CD4-positive, alpha-beta T cell treated with Interleukin-17A for 4 hours (primary cell): ENCODE results near the gene PAFAH2.

Experiments
- DNase-seq: peaks from one replicate; pipeline ENCODE4 v3.0.0-alpha.2; 2020; ENCODE audit warnings: mixed read lengths

The PAFAH2 gene

DNA sequence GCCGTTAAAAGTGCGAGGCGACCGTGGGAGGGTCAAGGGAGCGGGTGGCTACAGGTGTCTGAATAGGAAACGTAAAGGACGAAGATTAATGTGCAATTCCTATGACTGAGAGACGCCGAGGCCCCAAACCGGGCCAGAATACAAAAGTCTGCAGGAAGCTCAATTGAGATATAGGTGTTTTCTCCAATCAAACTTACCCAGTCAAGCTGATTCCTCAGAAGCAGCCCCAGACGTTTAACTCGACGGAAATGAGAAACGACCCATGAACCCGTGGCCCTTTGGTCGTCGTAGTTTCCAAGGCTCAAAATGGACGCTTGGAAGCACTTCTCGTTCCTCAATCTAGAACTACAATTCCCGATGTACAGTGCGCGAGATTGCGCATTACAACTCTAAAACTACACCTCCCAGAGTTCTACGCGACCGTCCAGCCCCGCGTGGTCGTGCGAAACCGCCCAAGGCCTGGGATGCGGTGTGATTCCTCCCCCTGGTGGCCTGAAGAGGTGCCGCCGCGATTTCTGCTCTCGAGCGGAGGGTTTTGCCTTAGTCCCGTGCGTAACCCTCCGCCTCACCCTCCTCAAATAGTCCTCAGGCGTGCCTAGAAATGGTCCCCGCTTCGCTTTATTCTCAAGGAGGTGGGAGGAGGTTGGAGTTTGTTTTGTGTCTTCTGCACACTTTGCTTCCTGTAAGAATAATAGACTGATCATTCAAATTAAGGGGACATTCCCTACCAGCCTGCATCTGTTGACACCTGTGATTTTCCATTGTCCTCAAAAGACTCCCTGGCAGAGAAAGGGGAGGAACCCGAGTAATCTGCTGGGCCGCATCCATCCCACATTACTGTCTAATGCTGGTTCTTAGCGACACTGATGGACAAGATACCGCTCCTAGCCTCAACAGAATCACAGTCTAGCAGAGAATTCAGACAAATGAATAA is at the start of gene PAFAH2:
PAFAH2 (minus strand) TSS at position 236 of the 934 bp plus-strand sequence. CDS start 7,247 bp downstream, outside the sequence.
- DNase-seq = peak; percentile 96

DNA sequence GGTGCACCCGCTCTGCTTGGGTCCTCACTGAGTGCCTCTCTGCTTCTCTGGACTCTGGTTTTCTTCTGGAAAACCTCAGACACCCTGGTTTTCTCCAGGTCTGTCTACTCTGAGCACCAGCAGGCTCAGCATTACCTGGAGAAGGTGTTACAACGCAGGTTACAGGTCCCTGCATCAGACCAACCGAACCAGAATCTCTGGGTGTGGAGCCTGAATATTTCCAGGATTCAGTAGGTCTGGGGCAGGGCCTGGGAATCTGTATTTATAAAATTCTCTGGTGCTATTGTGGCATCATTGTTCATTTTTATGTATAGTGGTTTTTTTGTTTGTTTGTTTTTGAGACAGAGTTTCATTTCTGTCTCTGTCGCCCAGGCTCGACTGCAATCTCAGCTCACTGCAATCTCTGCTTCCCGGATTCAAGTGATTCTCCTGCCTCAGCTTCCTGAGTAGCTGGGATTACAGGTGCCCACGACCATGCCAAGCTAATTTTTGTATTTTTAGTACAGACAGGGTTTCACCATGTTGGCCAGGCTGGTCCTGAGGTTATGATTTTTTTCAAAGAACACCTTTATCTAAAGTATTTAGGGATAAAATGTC is 49.5 kb upstream of the PAFAH2 start:
- DNase-seq = no peak

DNA sequence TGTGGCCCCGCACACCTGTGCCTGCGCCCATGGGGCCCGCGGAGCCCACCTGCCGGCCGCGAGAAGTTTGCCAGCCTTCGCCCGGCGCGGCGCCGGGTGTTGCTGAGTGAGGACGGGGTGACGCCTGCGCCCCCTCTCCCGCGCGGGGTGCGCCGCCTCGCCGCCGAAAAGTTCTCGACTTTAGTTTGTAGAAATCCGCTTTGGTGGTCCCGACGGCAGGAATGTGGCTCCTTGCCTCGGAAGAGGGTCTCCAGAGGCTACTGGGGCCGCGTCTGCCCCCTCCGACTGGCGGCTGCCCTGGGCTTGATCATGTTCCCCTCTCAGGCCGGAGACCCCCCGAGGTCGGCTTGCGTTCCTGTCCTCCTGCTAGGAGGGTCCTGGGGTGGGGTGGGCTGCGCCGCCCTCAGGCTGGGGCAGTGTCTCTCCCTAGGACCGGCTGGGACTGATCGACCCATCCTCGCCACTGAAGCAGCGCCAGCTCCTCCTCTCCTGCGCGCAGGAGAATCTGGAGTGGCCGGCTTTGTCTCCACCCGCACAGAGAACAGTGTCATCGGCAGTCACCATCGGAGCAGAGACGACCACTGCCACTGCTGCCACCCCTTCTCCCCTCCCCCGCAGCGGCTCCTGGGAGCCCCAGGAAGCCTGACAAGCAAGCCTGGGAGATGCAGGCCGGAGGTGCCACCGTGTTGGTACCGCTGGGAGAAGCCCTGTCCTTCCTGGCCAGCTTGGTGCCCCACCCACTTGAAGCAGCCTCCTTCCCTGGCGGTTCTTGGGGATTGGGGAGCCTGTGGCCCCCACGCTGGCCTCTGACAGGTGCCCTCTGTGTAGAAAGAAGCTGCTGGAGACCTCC is 48.6 kb upstream of the PAFAH2 start:
- no peak for DNase-seq

DNA sequence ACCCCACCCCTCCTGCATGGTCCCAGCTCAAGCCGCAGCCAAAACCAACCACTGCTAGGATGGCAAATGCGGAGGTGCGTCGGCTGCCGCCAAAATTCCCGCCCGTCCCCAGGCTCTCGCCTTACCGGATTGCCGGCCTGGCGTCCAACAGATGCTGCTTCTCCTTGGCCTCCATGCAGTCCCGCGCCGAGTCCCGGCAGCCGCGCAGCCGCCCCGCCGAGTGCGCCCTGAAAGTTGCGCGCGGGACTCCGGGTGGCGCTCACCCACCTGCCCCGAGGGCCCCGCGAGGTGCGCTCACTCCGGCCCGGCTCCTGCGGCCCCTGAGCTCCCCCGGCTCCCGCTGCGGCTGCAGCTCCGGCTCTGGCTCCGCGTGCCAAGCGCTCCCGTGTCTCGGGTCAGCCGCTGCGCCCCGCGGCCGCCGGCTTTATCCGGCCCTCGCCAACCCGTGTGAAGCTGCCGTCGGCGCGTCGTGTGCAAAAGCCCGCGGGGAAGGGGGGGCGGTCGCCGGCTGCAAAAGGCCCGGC is 47.9 kb upstream of the PAFAH2 start, which contains the start of gene SLC30A2:
SLC30A2 (minus strand) TSS at position 397 of the 524 bp plus-strand sequence; CDS start at position 175, 222 bp downstream.
- no peak for DNase-seq

DNA sequence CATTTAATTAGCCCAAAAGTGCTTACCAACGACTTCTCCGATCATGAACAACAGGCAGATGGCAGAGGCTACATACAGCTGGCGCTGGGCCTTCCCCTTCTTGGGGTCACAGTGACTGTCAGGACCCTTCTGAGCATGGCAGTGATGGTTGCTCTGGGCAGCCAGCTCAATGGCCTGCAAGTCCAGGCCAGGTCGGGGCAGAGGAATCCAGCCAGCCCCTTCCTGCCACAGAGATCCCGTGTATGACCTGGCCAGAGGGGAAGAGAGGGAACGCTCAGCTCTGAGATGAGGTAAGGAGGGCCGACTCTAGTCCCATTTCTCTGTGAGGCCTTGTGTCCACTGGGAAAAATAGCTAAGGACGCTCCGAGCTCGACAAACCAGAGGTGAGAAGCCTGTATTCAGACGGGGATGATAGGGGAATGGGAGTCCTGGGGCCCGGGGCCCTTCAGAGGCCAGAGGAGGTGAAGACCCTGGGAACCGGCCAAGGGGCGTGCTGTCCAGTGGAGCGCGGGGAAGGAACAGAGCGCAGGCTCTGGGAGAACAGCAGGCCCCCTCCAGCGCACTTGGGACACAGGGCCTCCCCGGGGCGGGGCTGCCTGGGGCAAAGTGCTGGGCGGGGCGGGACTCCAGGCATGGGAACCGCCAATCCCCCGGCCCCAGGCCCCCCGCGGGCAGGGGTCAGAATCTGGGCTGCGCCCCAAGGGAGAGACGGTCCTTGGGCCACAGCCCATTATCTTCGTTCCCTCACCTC is 47.3 kb upstream of the PAFAH2 start:
- no peak for DNase-seq

DNA sequence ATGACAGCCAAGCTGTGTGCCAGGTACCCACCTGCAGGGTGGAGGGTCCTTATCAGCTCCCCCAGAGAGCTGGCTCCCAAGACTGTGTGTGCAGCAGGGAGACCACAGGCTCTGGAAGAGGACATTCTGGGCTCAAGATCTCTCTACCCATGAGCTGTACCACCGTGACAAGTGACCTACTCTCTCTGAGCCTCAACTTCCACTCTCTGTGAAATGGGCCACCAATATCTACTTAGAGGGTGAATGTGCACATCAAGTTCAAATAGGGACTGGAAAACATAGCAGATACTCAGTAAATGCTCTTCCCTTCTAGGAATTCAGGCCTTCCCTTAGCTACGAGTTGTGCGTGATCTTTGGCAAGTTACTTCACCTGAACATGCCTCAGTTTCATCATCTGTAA is 46.6 kb upstream of the PAFAH2 start:
- no peak for DNase-seq

DNA sequence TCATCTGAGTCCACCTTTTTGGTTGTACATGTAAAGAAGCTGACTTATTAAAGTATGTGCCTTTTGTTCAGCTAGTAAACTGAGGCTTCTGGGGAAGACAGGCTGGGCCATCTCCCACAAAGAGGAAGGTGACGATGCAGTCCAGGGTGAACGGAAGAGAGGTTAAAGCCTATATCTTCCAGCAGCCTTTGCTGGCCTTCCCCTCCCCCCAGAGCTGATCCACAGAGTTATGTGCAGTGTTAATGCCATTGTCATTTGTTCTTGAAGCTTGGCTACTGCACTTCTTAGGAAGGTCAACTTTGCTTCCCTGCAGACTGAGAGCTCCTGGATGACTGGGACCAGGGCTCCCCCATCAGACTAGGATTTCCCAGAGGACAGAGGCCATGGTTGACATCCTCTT is 45.9 kb upstream of the PAFAH2 start:
- DNase-seq = no peak

DNA sequence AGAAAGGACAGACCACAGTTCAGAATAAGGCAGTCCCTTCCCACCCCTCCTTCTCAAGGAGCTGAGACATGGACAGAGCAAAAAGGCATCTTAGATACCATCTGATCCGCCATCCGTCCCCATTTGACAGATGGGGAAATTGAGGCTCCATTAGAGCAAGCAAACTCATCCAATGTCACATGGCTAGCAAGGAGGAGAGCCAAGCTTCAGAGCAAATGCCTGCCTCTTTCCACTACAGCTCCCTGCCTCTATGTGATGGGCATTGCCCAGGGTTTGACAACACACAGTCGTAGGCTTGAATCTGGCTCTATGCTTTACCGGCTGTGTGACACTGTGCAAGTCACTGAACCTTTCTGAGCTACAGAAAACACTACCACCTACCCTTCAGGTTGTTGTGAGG is 44.1 kb upstream of the PAFAH2 start:
- DNase-seq = no peak

DNA sequence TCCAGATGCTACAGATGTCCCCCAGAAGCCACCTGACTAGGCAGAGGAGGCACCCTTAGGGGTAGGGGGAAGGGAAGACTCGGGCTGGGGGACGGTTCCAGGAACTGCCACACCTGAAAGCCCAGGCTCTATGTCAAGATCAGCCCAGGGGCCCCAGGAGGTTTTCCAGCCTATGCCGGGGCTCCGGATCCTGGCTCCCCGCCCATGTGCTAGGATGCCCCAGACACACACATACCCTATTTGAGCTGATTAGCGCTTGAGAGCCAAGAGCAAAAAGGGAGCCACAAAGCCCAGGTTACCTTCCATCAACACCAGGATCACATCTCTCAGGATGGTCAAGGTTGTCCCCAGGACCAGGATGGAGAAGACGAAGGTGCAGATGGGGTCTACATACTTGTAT is 43.5 kb upstream of the PAFAH2 start:
- no peak for DNase-seq

DNA sequence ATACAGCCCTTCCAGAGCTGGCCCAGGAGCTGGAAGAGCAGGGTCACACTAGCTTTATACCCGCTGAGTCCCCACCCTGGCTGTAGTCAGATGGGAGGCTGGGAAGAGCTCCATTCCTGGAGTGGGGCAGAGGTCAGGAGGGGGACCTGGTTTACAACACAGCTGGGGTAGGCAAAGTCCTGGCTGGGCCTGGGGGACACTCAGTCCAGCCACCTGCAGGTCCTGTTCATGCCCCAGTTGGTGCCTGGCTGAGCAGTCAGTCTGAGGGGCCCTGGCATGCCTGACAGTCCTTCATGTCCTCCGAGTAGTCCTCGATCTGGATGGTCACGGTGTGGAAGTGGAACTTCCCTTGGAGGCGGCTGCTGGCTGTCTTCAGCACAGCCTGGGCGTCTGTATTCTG is 41.0 kb upstream of the PAFAH2 start:
- no peak for DNase-seq

DNA sequence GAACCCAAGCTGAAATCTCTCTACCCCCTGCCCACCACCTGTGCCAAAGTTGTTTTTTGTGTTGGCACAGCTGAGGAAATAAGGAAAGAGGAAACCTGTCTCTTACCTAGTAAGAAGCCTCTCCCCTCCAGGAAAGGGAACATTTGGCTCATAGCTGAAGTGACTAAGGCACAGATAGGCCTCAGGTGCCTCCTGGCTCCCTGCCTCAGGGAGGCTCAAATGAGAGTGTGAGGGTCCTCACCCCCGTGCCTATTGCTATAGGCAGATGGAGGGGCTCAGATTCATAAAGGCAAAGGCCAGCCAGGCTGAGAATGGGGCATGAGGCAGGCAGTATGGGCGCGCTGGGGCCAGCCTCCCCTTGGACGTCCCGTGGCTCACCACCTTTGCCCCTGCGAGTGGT is 40.6 kb upstream of the PAFAH2 start:
- DNase-seq = no peak

DNA sequence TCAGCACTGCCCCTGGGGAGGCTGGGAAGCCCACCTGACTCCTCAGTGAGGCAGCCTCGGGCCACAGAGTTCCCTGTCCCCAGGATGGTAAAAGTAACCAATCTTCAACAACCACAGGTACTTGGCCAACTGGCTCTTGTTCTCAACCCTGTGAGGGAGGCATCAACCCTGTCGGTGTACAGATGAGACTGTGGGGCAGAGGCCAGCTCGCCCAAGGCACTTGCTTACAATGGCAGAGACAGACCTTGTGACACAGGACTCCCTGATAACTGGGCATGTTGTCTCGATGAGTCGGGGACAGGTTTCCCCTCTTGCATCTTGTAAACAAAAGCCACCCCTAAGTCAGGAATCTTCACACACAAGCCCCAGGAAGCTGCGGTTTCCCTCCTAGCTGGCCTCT is 40.0 kb upstream of the PAFAH2 start:
- no peak for DNase-seq

DNA sequence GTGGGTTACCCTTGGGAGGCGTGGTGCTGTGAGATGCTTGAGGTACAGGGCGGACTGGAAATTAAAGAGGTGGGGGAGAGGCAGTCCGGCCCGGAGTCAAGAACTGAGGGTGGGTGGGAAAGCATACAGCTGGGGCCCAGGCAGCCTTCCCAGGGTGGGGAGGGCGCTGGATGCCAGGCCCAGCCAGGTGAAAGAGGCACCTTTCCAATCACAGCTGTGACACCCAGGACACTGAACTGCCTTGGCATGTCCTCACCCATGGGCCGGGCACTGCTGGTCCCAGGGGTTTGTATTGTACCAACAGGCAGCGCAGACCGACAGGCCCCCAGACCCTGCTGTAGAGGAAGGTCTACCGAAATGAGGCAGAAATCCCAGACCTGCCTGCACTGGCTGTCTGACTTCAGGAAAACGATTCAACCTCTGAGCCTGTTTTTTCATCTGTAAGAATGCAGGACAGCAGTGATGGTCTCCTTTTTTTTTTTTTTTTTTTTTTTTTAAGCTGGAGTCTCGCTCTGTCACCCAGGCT is 39.0 kb upstream of the PAFAH2 start:
- DNase-seq = no peak

DNA sequence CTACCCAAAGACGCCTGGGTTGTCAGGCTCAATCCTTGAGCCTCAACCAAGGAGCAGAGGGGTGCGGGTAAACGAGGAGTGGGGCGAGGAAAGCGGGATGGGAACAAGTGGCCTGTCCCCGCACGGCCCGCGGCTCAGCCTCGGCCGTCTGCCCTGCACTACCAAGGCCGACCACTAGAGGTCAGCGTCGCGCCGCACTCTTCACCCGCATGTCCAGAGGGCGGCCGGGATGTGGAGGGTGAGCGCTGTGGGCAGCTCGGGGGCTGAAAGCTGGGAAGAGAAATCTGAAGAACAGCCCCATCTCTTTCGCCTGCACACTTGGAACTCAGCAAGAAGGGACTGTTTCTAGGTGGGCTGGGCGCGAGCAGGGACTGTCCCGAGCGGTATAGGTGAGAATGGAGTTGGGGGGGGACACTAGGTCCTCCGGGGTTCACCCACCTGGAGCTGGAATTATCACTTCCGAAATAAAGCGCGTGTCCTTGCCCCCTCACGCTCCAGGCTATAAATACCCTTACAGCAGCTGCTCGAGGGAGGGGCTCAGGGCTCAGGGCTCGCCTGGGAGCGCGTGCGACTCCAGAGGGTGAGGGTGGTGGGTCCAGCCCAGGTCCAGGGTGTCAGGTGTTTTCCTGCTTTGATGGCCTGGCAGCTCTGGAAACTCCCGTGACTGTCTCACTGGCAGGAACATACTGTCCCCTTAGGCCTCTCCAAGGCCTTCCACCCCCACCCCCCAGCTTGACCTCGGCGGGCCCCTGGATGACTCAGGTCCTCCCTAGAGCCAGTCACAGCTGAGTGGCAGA is 38.3 kb upstream of the PAFAH2 start:
- DNase-seq = peak; percentile 81

DNA sequence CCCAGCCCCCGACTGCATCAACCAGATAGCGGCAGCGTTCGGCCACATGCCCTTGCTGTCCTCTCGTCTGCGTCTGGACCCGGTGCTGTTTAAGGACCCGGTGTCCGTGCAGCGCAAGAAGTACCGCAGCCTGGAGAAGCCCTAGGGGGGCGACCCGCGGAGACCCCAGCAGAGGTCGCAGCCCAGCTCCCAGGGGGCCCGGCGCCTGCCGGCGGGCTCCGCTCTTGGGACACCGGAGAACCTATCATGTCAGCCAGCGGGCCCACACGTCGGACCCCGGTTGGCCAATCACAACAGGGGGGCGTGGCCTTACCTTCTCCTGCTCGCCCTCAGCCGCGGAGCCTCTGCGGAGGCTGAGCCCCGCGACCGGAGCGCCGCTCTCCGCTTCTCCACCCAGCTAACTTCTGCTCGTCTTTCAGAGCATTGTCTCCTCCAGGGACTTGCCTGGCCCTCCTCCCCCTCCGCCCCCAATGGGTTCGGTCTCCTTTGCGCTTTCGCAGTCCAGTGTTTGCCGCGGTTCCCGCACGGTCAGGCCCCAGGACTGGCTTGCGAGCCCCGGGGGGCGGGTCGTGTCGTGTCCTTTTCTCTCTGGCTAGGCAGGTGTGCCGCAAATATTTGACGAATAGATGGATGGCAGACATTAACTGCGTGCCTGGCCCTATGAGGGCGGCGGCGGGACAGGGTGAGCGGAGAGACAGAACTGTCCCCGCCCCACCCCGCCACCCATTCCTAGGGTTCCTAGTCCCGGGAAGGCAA is 37.5 kb upstream of the PAFAH2 start:
- peak; percentile 97 for DNase-seq

DNA sequence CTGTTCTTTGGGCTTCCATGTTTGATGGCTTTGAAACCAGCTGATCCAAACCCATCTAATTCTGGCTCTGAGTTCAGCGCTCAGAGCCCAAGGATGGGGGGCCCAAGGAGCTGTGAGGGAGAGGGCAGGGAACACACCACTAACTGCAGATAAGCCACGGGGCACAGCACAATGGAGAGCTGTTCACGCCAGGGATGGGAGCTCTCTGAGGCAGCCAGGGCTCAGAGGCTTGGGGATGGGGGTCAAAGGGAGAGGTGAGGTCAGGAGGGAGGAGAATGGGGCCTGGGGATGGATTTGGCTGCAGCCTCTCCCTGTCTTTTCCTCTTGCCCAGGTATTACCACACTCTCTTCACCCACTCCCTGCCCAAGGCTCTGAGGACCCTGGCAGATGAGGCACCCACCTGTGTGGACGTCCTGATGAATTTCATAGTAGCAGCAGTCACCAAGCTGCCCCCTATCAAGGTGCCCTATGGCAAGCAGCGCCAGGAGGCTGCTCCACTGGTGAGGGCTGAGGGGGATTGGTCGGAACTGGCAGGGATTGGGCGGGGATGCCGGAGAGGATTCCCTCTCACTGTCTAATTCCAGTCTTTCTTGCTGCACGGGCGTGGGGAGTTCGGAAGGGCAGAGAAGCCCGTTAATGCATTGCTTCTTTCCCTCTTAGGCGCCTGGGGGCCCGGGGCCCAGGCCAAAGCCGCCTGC is 36.8 kb upstream of the PAFAH2 start:
- DNase-seq = no peak

DNA sequence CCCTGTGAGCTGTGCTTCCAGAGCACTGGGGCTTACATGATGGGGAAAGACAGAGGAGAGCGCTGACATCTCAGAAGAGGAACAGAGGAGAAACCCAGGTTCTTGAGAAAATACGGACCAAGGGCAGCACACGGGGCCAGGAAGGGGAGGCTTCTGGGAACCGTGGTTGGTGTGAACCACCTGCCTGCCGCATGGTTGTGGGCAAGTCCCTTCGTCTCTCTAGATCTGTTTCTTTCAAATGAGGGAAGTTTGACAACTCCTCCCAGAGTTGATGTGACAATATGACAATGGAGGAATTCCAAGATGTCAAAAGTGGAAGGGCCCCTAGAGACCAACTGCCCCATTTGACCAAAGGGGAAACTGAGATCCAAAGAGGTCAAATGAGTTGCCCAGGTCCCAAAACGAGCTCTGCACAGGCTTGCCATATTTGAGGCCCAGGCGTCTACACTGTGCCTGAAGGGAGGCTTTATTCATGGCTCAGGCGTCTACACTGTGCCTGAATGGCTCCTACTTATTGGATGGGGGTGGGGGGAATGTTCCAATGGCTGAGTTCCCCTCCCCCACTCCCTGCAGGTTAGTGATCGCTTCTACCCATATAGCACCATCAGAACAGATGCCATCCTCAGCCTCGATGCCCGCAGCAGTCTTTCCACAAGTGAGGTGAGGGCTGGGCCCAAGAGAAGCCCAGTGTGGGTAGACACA is 34.9 kb upstream of the PAFAH2 start:
- no peak for DNase-seq

DNA sequence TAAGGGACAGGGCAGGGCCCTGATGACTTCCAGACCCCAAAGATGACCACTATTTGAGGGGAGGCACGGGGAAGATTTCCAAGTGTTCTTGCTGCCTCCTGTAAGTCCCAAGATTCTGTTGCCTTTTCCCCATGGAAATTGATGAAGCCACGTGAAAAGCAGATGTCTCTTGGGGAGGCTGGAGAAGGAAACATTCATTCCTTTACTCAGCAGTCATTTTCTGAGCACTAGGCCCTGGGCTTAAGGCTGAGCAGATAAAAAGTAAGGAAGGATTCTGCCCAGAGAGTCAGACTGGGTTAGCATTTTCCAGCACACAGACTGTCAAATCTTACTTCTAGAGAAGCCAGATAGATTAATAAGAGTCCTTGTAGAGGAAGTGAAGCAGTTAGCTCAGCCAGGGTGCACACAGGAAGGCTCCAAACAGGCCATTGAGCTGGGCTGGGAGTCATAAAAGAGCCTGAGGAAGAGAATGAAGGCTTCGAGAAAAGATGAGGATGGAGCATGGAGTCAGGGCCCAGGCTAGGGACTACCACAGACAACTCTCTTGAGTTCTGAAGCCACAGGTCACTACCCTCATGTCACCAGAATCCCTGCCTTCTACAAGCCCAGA is 33.9 kb upstream of the PAFAH2 start:
- DNase-seq = no peak

DNA sequence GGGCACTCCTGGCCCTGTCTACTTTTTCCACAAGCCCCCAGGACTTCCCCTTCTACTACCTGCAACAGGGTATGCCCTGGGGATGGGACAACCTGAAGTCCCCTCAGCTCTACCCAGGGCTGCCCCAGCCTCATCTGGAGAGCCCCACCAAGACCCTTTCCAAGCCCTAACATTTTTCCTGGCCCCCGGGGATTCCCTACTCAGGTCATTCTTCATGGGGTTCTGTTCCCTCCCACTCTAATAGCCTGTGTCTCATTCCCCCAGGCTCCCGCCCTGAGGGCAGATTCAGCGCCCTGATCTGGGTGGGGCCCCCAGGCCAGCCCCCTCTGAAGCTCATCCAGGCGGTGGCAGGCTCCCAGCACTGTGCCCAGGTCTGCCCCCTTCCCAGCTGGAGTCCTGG is 33.3 kb upstream of the PAFAH2 start:
- DNase-seq = no peak
